Ishikawa (cell line): Measurements from ENCODE around the gene RGS16.

ENCODE experiments used
- CEBPB ChIP-seq: IDR thresholded peaks from 2 replicates; pipeline ENCODE4 v1.6.1; 2012
- CREB1 ChIP-seq: IDR thresholded peaks from 2 replicates; pipeline ENCODE4 v1.6.1; 2012; ENCODE audit warnings: low read depth
- TAF1 ChIP-seq: IDR thresholded peaks from 2 replicates; pipeline ENCODE4 v1.6.1; 2012; ENCODE audit warnings: low read depth, mild to moderate bottlenecking
- TCF12 ChIP-seq: IDR thresholded peaks from 2 replicates; pipeline ENCODE4 v1.6.1; 2012; ENCODE audit warnings: low read depth
- TEAD4 ChIP-seq: IDR thresholded peaks from 2 replicates; pipeline ENCODE4 v1.6.1; 2012
- YY1 ChIP-seq: IDR thresholded peaks from 2 replicates; pipeline ENCODE4 v1.6.1; 2012; ENCODE audit warnings: low read depth

- TF ChIP-seq TAF1 (no peak), YY1 (no peak), TEAD4 (no peak), CEBPB (no peak), TCF12 (no peak), CREB1 (no peak)
Observed at GRCh38 chr1:182580736-182581135, 23.5 kb downstream of the RGS16 start.
